Non-pigmented ciliary epithelial cell (primary cell): Measurements from ENCODE around the gene SLC8A3.

Experiments
- DNase-seq: peaks from one replicate; pipeline ENCODE4 v3.0.0-alpha.2; 2010; ENCODE audit warnings: low read depth

SLC8A3 gene

GRCh38 chr14:70067810-70068209 lies 120.9 kb downstream of the SLC8A3 start:
- no peak for DNase-seq

GRCh38 chr14:70064136-70064865 lies 124.5 kb downstream of the SLC8A3 start:
- DNase-seq: no peak

- no peak for DNase-seq
Measured at GRCh38 chr14:70061108-70061507, 127.6 kb downstream of the SLC8A3 start.

- DNase-seq: no peak
Measured at GRCh38 chr14:70059545-70059944, 129.2 kb downstream of the SLC8A3 start.

- DNase-seq: no peak
Measured at GRCh38 chr14:70057519-70058136, 131.1 kb downstream of the SLC8A3 start.

GRCh38 chr14:70052990-70053389 lies 135.8 kb downstream of the SLC8A3 start:
- no peak for DNase-seq

GRCh38 chr14:70050136-70050535 lies 138.6 kb downstream of the SLC8A3 start:
- DNase-seq: no peak

GRCh38 chr14:70049605-70050004 lies 139.1 kb downstream of the SLC8A3 start:
- DNase-seq: no peak

- DNase-seq: no peak
Measured at GRCh38 chr14:70048313-70048654, 140.5 kb downstream of the SLC8A3 start.

GRCh38 chr14:70047598-70048312 lies 141.0 kb downstream of the SLC8A3 start:
- no peak for DNase-seq

GRCh38 chr14:70045844-70046535 lies 142.8 kb downstream of the SLC8A3 start:
- peak; percentile 14 for DNase-seq

GRCh38 chr14:70045310-70045709 lies 143.4 kb downstream of the SLC8A3 start:
- no peak for DNase-seq

- DNase-seq: no peak
Measured at GRCh38 chr14:70043001-70043400, 145.8 kb downstream of the SLC8A3 start.

- DNase-seq: no peak
Measured at GRCh38 chr14:70036665-70037064, 152.1 kb downstream of the SLC8A3 start.

- DNase-seq: no peak
Measured at GRCh38 chr14:70034257-70034656, 154.5 kb downstream of the SLC8A3 start.

- DNase-seq: no peak
Measured at GRCh38 chr14:70033561-70033960, 155.2 kb downstream of the SLC8A3 start.

- DNase-seq: no peak
Measured at GRCh38 chr14:70033116-70033515, 155.6 kb downstream of the SLC8A3 start.

GRCh38 chr14:70032447-70032846 lies 156.3 kb downstream of the SLC8A3 start:
- DNase-seq: no peak

- no peak for DNase-seq
Measured at GRCh38 chr14:70032016-70032415, 156.7 kb downstream of the SLC8A3 start.

- no peak for DNase-seq
Measured at GRCh38 chr14:70029296-70030132, 159.2 kb downstream of the SLC8A3 start.

GRCh38 chr14:70027785-70028428 lies 160.8 kb downstream of the SLC8A3 start:
- DNase-seq: no peak
